Activated naive CD4-positive, alpha-beta T cell (primary cell): ENCODE results near the gene BTBD9.

Experiments used
- DNase-seq, 4 experiments: peaks; one replicate each; lab custom pipeline; 2025; lab: John Stamatoyannopoulos, UW

BTBD9 gene

DNA sequence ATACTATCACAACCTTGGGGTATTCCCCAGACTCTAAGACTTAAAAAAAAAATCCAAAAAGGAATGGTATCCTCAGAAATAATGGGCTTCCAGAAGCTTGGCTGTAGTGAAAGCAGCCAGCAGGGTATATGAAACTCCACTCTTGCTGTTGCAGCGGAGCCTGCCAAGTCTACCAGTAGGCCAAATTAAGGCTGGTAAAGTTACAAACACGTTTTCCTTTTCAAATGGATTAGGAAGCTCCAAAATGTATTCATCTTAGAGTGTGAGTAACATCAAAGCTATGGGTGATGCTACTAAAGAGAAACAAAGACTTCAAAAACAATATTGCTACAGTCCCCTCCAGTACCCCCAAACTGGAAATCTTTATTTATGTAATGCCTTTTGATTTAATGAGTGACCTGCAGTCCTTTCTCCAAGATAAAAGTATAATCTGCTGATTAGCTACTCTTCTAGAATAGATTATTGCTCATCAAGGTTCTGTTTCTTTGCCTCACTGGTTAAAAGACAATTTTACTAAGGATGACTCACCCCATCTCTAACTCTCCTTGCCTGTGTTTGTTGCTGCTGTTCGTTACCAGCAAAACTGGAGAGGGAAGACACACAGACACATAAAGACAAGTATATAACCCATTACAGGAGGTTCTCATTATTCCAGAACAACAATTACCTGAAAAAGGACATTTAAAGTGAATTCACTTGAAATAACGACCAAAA, 84.9 kb downstream of the BTBD9 start:
- no peak for DNase-seq

DNA sequence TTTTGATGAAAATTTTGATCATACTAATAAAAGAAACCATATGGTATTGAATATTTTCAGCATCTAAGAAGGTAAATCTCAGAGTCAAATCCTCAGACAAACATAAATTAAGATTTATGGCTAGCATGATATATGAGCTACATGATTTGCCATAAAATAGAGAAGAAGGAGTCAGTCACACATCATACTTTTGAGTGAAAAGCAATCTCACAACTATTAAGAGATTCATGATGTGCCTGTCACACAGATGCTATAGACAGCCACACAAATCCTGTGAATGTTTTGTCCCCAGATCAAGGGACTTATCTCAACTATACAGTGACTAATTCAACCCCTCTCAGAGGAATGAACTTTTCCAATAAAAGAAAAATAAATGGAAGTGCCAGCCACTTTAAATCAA, 85.7 kb downstream of the BTBD9 start:
- no peak for DNase-seq

- DNase-seq = no peak
Observed at GRCh38 chr6:38552121-38552520, 87.6 kb downstream of the BTBD9 start.

- no peak for DNase-seq
Observed at GRCh38 chr6:38549795-38550194, 89.9 kb downstream of the BTBD9 start.

GRCh38 chr6:38549180-38549579, 90.5 kb downstream of the BTBD9 start:
- DNase-seq = no peak

GRCh38 chr6:38543022-38543421, 96.7 kb downstream of the BTBD9 start:
- DNase-seq = no peak

DNA sequence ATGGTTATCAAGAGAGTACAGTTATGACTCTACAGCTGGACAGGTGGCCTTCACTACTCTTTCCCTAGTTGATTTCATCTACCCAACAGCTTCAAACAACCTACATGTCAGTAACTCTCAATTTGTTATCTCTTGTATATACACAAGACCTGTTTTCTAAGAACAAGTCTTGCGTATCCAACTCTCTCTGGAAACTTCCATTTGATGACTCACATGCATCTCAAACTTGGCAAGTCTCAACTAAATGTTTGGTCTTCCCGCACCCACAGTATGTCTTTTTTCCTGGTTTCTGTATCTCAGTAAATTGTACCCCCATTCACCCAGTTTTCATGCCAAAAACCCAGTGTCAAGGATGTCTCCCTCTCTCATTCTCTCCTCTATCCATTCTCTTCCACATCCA, 97.7 kb downstream of the BTBD9 start:
- DNase-seq = no peak

GRCh38 chr6:38533064-38533463, 106.7 kb downstream of the BTBD9 start:
- DNase-seq = no peak

- no peak for DNase-seq
Observed at GRCh38 chr6:38531134-38531533, 108.6 kb downstream of the BTBD9 start.

GRCh38 chr6:38528196-38528965, 111.3 kb downstream of the BTBD9 start:
- DNase-seq = no peak

- no peak for DNase-seq
Observed at GRCh38 chr6:38527371-38527770, 112.4 kb downstream of the BTBD9 start.

DNA sequence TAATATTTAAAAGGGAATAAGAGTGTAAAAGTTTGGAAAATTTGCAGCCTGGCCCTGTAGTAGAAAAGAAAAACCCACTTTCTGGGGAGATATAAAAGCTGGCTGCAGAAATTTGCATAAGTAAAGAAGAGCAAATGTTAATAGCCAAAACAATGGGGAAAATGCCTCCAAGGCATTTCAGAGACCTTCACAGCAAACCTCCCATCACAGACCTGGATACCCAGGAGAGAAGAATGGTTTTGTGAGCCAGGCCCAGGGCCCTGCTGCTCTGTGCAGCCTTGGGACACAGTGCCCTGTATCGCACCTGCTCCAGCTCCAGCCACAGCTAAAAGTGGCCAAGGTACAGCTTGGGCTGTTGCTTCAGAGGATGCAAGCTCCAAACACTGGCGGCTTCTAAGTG, 113.8 kb downstream of the BTBD9 start:
- no peak for DNase-seq

DNA sequence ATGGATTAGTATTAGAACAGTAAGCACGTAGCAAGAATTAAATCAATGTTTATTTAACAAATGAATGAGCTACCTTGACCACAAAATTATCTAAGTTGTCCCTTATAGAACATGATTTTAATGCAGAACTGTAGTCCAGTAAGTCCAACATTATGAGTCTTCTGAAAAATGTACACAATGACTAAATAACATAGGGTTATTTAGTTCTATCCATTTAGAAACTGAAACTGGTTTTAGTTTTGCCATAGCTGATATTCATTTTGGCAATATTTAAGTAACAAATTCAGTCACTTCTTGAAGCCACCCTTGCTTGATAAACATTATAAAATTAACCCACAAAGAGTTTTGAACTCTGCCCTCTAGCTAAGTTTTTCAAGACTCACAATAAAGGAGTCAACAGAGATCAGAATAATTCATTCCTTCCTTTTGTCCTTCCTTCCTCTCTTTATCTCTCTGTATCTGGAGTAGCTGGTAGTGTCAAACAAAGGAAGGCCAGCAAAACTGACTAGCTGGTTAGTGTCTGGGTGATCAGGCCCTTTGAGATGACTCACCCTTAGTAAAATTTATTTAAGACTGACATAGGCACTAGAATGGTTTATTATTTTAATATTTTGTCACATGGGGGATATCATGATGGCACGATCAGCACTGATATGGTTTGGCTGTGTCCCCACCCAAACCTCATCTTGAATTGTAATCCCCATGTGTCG, 115.1 kb downstream of the BTBD9 start:
- DNase-seq = no peak

GRCh38 chr6:38522322-38522721, 117.4 kb downstream of the BTBD9 start:
- DNase-seq = no peak

DNA sequence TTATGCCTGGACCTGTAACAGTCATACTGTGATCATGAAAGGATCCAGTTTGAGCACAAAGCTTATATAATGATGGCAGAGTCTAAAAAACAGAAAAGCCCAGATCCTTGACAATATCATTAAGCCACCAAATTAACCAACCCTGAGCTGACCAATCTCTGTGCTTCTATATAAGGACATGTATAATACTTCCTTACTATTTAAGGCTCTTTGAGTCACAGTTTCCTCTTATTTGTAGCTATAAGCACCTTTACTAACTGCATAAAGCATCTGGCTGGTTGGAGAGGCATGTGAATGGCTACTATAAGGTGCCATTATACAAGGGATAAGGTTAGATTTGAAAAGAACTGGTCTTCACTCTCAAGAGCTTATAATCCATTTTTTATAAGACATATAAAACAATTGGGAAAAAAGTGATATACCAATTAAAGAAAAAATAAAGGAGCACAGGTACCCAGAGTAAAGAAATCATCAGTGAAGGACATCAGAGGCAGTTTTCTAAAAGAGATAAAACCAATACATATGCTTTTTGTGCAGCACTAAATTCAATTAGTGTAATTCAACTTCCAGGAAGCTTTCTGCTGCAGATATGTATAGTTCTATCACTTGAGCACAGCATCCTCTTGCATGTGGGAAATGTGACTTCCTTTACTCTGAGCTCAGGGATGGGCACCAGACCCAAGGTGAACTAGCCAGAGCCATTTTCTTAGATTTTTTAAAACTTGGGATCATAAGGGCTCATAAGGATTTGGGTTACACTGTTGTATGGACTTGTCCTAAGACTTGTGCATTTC, 121.0 kb downstream of the BTBD9 start:
- DNase-seq = no peak

GRCh38 chr6:38517005-38517404, 122.7 kb downstream of the BTBD9 start:
- DNase-seq = no peak

- no peak for DNase-seq
Observed at GRCh38 chr6:38514399-38514798, 125.3 kb downstream of the BTBD9 start.

DNA sequence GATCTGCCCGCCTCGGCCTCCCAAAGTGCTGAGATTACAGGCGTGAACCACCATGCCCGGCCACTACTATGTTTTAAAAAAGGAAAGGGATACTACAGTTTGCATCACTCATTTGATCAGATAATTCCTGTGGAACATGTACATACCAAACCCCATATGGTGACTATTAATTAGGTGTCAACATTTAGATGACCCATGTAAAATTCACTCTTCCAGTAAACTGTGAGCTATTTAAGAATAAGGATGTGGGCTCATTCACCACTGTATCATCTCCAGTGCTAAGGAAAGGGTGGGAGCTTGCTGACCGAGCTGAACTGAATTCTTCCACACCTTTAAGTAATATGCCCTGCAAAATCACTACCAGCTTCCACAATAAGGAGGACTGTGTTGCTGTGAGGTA, 127.5 kb downstream of the BTBD9 start:
- no peak for DNase-seq

DNA sequence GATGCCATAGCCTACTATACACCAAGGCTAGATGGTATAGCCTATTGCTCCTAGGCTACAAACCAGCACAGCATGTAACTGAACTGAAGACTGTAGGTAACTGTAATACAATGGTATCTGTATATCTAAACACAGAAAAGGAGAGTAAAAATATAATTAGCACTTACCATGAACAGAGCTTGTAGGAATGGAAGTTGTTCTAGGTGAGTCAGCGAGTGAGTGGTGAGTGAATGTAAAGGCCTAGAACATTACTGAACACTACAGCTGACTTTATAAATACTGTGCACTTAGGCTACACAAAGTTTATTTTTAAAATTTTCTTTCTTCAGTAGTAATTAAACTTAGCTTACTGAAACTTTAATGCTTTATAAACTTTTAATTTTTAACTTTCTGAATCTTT, 129.5 kb downstream of the BTBD9 start:
- no peak for DNase-seq

GRCh38 chr6:38509713-38510112, 130.0 kb downstream of the BTBD9 start:
- DNase-seq = no peak

- no peak for DNase-seq
Observed at GRCh38 chr6:38508894-38509293, 130.8 kb downstream of the BTBD9 start.

DNA sequence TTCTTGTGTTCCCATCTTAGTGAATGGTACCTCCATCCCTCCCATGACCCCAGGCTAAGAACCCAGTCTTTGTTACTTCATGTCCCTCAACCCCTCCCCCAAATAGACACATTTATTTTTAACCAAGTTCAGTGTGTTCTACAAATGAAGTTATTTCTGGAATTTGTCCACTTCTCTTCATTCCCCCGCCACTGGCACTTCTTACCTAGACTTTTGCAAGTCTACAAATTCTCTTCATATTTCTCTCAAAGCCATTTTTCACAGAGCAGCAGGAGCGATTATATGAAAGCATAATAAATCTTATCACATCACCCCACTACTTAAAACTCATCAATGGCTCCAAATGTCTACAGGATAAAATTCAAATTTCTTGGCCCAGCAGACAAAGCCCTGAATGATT, 131.4 kb downstream of the BTBD9 start:
- no peak for DNase-seq
